Hepatocyte (in vitro differentiated cells): Measurements from ENCODE around the gene FLRT2.

Experiments
- CTCF ChIP-seq: fragments of 200-600 bp; sonication (generic); IDR thresholded peaks from 2 replicates; pipeline ENCODE4 v1.5.1; 2016; ENCODE audit warnings: antibody characterized with exemption, mild to moderate bottlenecking; ENCODE audit not compliant: poor library complexity
- EZH2 ChIP-seq: fragments of 200-600 bp; sonication (generic); IDR thresholded peaks from 2 replicates; pipeline ENCODE4 v1.6.1; 2016; ENCODE audit warnings: antibody characterized with exemption, mild to moderate bottlenecking, borderline replicate concordance
- EZH2phosphoT487 ChIP-seq: fragments of 200-600 bp; sonication (generic); IDR thresholded peaks from one replicate; pipeline ENCODE4 v1.6.1; 2018; ENCODE audit warnings: antibody characterized with exemption, mild to moderate bottlenecking, low read depth, moderate library complexity; ENCODE audit not compliant: unreplicated experiment, severe bottlenecking

- TF ChIP-seq CTCF = no peak
- TF ChIP-seq EZH2 = no peak
- TF ChIP-seq EZH2phosphoT487 = no peak
Observed at GRCh38 chr14:85483652-85484051, 46.3 kb upstream of the FLRT2 start.
